NCI-H1436 treated with DMSO at 0.1 percent for 48 hours (cell line): ENCODE data around the gene POLN.

Source experiments
- DNase-seq: peaks from one replicate; lab custom pipeline; 2025; lab: John Stamatoyannopoulos, UW

Gene POLN

DNA sequence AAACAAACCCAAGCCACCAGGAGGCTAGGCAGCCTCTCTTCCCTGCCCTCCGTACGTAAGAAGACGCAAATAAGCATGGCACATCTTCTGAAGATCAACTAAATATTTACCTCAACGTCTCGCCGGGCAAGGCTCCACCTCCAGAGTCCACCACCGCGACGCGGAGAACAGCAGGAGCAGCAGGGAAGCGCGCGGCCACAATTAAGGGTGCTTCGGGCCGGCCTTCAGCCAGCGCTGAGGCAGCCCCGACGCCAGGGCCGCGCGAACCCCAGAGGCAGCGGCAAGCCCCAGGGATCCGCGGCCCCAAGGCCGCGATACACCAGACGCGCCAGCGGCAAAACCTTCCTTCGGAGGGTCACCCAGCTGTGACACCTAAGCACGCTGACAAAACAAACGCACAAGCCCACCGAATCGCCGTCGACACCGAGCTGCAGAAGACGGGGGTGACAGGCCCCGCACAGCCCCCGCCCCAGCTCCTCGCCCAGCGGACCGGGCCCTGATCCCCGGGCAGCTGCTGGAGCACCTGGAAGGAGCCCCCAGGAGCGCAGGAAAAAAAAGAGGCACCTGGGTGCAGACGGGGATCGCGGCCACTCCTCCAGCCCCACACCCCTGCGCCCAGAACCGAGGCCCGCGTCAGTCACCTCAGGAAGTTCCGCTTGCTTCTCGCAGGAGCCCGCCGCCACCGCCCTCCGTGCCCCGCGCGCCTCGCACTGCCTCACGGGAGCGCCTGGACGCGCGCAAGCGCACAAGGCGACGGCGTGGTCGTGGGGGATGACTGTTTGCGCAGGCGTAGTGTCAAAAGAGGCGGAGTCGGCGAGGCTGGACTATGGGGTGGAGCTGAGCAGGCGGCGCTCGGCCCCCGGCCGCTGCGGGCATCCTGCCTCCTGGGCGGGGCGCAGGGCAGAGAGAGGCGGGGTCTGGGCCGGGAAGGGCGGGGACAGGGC is at the start of gene POLN, which contains the start of gene HAUS3:
TSS of gene POLN (minus strand) at position 712 of the 944 bp plus-strand sequence. CDS start 12,890 bp downstream, outside the sequence.
TSS of gene HAUS3 (minus strand) at position 712 of the 944 bp plus-strand sequence. CDS start 1,175 bp downstream, outside the sequence.
- DNase-seq = peak; percentile 40

DNA sequence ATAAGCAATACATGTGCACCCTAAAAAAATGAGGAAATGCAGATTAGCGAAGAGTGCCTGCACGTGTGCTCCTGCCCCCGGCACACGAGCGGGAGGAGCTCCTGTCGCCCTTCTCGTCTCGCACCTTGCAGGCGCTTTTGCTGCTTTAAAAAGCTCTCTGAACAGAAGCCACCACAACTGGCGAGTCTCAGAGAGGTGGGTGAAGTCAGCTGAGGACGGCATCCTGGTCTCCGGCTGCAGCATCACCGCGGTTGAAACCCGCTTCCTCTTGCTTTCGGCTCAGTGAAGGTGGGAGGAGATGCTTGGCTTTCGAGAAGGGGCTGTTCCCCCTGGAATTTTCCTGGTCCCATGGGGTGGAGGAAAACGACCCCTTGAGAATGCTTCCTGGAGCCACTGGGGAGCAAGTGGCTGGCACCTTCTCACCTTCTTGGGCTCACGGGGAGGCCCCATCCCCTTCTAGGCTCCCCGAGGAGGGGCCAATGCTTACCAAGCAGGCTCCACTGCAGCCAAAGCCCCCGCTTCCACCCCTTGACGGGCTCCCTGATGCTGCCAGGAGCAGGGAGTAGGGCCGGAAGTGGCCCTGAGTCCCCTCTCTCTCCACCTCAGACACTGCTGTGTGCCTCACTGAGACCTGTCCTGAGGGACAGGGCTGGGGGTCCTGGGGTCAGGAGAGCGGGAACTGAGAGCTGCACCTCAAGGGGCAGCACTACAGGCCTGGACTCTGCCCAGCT is 49.2 kb upstream of the POLN start:
- DNase-seq = no peak

DNA sequence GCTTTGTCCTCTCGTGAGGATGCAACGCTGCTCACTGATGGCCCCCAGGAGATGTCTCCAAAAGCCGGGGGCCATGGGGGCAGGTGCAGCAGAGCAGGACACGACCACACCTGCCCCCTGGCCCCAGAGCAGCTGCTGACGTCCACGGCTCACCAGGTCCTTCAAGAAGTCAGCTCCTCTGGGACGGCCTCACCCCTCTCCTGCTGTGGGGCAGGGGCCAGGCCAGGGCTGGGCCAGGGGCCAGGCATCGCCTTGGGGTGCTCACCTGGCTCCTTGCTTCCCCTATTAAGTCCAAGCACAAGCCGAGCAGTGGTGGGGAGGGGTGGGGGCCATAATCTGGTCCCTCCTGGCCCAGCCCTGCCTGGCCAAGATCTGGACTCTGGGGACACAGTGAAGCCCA is 48.6 kb upstream of the POLN start:
- no peak for DNase-seq

DNA sequence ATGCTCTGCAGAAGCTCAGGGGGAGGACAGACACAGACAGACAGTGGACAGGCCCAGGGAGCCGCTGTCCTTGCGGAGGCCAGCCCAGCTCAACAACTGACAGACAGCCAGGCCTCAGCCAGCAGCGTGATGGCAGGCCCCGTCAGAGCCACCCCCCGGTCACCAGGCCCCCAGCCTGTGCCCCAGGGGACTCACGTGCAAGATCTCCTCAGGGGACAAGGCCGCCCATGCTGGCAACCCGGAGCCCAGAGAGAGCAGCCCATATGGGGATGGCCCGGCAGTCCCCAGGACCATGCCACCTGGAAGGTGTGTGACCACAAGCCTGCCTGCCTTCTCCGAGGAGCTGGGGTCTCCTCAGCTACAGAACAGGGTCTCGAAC is 48.0 kb upstream of the POLN start:
- no peak for DNase-seq

DNA sequence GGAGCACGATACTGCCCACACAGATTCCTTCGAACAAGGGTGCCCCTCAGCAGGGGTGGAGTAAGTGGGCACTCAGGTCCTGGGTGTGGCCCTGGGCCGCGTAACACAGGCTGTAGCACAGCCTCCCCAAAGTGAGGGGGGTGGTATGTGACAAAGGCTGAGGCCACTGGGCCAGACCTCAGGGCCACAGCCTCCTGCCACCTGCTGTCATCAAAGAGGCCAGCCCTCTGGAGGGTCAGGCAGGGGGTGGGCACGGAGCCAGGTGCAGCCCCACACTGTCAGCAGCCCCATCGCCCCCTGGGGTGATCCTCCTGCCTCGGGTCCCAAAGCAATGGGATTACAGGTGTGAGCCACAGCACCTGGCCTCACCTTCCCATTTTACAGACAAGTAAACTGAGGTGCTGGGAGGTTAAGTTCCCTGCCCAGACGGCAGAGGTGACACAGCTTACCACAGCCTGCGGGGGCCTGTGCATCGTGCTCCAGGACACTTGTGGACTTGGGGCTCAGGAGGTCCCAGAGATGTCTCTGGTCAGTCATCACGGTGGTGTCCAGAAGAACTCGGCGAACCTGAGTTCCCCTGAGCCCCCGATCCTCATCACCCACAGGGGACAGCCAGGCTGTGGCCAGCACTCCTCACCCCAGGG is 47.5 kb upstream of the POLN start:
- DNase-seq = no peak

DNA sequence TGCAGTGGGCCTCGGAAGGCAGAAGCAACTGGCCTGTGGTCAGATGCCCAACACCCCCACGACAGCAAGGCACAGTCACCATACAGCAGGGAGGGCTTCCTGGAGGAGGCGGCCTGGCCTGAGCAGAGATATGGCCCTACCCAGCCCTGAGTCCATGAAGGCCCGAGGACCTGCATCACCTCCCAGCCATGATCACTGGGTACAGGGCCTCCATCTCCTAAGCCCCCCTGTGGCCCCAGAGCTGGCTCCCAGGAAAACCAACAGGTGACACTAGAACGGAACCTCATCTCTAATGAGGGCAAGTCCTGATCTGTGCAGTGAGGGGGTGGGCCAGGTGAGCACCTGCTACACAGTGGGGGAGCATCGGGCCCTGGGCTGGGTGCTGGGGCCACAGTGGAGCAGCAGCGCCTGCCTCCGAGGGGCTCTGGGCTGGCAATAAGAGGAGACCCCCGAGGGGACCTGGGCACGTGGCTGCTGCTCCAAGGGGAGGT is 46.2 kb upstream of the POLN start:
- no peak for DNase-seq

DNA sequence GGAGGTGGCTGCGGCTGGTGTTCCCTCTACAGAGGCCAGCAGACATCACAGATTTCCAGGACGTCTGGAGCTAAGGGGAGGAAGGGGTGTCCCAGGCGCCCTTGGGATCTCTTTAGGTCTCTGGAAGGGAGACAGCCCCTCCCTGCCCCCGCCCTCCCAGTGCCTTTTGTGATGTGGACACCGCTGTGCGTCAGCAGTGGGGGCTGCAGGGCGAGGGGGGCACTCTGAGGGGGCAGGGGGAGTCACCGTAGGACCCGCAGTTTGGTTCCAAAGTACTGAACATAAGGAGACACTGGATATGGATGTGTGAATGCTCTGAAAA is 45.6 kb upstream of the POLN start:
- DNase-seq = no peak

DNA sequence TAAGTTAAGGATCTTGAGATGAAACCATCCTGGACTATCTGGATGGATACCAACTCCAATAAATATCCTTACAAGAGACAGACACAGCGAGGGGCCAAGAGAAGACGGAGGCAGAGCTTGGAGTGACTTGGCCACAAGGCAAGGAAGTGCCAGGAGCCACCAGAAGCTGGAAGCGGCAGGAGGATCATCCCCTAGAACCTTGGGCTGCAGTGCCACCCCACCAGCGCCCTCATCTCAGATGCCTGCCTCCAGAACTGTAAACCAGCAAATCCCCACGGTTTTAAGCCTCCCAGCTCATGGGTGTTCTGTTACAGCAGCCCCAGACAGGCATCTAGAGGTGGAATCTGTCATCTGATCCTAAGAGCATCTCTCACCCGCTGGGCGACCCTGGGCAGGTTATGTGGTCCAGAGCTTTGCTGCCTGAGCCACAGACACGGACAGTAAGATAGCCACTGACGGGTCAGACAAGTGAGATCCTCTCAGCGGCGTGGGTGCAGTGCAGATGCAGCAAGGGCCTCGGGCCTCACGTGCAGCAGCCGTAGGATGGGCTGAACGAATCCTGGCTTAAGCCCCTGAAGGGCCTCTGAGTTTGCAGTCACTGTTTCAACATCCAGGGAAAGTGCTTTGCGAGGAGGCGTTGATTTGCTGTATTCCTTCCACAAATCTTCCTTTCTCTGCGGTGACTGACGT is 45.1 kb upstream of the POLN start:
- DNase-seq = no peak

DNA sequence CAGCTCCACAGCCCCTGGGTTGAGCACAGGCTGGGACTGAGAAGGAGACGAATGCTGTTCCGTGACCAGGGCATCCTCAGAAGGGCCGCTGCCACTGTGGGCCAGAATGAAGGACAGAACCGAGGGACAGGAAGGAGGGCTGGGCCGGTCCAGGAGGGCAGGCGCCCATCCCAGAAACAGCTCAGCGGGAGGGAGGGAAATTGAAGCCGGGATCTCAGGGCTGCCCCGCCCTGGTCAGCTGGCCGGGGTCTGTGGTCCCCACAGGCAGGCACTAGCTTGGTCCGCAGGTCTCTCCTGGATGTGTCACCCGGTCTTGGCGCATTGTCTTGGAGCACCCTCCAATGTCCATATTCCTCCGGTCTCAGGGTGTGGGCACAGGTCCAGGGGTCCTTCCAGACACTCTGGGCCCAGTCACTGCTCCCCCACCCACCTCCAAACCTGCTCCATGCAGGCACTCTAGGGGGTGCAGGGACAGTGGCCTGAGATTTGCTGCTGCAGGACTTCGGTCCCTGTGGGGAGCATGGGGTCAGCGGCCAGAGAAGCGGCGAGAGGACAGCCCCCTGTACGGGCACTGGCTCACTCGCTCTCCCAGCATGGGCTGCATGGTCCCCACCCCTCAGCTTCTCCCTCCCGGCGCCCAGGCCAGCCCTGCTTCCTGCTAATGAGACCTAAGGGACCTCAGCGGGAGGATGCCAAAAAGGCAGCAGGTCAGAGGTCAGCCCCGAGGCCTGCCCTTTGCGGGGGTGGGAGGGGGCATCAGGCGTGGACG is 43.9 kb upstream of the POLN start:
- DNase-seq = no peak

DNA sequence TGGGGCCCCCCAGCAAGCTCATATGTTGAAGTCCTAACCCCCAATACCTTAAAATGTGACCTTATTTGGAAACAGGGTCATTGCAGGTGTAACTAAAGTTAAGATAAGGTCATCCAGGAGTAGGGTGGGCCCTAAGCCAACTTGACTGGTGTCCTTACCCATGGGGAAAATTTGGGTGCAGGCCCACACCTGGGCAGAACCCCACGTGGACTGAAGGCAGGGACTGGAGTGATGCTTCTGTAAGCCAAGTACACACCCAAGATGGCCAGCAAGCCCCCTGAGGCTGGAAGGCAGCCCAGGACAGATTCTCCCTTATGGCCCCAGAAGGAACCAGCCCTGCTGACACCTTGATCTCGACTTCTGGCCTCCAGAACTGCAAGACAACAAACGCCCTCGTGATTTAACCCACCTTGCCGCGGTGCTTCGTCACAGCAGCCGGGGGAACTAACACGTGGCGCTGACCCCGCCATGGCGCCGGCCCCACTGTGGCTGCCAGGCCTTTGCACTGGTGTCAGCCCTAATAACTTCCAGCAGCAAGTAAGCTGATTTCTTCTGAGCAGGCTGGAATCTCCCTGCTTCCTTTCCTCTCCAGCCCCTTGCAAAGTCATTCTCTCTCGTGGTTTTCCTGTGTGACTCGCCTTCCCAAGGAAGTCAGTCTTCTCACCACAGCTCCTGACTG is 43.2 kb upstream of the POLN start:
- no peak for DNase-seq

DNA sequence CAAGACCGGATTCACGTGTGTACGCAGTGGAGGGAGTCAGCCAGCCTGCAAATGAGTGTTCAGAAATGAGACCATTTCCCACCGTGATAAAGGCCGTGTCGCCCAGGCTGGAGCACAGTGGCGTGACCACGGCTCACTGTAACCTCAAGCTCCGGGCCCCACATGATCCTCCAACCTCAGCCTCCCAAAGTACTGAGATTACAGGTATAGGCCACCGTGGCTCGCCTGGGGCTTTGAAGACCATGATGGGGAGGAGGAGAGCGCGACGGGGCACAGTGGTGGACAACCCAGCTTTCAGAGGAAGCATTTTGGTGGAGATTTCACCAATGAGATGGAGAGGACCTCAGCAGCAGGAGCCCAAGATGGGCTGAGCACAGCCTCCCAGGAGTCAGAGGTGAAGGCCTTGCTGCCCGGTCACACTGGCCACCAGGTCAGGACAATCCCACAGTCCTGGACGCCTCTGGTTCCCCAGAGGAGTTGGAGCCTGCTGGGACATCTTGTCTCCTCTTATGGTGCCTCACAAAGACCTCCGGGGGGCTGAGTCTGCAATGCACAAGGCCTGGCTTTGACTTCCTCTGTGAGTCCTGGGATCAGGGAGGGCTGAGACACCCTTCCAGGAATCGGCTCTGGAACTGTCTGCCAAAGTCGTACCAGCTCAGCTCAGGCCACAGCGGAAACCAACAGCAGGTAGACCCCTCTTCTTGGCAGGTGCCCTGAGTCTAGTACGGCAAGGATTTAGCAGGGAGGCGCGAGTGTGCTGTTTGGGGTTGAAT is 42.4 kb upstream of the POLN start:
- no peak for DNase-seq

DNA sequence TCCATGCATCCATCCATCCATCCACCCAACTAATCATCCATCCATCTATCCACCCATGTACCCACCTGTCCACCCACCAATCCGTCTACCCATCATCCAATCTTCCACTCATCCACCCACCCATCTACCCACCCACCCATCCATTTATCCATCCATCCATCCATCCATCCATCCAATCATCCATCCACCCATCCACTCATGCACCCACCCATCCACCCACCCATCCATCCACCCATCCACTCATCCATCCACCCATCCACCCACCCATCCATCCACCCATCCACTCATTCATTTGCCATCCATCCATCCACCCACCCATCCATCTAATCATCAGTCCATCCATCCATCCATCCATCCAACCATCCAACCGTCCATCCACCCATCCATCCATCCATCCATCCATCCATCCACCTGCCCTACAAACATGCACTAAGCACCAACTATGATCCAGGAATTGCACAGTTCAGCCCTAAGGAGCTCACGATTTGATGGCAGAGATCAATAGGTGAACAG is 41.3 kb upstream of the POLN start:
- DNase-seq = no peak

DNA sequence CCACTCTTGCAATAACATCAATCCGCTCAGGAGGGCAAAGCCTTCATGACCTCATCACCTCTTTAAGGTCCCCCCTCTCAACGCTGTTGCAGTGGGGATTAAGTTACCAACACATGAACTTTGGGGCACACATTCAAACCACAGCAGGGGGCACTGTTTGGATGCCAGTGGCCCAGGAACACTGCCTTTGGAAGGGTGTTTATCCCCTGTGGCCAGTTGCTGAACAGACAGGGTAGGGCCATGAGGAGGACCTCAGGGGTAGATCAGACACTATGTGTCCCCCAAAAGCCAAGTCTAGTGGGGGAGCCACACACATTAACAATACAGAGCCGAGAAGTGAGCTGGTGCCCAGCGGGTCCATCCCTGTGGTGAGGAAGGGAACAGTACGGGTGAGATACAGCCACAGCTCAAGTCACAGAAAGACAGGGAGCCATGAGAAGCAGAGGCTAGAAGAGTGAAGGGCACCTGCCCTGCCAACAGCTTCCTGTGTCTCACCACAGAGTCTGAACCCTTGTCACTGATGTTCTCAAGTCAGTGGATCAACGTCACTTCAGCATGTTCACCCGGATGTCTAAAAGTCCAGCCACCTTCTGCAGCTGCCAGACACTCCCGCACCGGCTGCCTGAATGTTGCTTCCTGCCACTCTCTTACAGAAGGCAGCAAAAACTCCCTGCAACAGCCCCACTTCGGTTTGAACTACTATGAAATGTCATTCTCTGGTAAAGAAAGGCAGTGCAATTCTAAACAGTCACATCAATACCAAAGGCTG is 39.8 kb upstream of the POLN start:
- no peak for DNase-seq

DNA sequence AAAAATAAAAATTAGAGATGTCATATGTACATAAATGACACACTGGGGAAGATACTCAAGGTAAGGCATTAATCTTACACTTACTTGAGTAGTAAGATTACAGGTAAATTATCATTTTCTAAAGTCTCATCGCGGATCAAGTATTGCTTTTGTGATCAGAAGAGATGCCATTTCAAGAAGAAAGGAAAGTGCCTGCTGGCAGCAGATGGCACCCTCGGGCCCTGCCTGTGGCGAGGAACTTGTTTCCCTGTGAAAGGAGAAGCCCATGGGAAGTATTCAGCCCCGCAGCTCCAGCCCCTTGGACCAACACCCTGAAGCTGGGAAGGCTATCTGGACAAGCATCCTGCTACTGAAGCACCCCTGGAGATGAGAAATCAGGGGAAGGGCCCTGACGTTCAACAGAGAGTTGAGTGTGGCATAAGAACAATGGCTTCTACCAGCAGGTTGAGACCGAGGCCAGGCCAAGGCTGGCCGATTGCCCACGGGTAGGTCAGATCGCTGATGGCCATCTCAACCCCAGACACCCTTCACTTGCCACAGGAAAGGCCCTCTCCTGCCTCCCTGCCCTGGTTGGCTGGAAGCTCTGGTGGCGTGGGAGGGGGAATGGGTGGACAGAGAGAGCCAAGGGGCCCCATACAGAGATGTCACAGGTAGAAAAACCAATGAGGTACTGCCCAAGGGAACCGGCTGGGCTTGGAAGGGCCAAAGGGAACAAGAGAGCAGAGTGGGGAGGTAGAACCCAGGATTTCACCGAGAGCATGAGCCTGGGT is 38.8 kb upstream of the POLN start:
- DNase-seq = no peak

DNA sequence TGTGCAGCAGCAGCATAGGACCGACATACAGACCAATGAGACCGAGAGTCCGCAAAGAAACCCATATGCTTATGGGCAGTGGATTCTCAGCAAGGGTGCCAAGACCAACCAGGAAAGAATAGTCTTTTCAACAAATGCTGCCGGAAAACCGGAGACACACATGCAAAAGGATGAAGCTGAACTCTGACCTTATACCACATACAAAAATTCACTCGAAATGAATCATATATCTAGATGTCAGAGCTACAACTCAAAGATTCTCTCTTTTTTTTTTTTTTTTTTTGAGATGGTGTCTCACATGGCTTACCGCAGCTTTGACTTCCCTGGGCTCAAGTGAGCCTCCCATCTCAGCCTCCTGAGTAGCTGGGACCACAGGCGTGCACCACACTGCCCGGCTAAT is 36.0 kb upstream of the POLN start:
- no peak for DNase-seq

DNA sequence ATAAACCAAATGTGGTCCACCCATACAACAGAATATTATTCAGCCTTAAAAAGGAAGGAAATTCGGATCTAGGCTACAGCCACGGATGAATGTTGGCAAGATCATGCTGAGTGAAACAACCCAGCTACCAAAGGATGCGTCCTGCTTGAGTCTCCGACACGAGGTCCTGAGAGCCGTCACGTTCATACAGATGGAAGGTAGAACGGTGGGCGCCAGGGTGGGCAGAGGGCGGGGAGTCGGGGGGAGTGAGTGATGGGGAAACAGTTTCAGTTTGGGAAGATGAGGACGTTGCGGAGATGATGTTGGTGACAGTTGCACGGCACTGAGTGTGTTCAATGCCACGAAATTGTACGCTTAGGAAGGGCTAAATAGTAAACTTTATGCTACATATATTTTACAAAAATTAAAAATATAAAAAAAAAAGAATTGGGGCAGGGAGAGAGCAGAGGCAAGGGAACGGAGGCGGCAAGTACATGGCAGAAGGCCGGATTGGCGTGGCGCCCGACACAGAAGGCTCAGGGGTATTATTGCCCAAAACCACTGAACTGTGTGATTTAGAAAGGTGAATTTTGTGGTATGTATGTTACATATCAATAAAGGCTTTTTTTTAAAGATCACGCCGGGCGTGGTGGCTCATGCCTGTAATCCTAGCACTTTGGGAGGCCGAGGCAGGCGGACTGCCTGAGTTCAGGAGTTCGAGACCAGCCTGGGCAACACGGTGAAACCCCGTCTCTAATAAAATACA is 34.8 kb upstream of the POLN start:
- DNase-seq = no peak

DNA sequence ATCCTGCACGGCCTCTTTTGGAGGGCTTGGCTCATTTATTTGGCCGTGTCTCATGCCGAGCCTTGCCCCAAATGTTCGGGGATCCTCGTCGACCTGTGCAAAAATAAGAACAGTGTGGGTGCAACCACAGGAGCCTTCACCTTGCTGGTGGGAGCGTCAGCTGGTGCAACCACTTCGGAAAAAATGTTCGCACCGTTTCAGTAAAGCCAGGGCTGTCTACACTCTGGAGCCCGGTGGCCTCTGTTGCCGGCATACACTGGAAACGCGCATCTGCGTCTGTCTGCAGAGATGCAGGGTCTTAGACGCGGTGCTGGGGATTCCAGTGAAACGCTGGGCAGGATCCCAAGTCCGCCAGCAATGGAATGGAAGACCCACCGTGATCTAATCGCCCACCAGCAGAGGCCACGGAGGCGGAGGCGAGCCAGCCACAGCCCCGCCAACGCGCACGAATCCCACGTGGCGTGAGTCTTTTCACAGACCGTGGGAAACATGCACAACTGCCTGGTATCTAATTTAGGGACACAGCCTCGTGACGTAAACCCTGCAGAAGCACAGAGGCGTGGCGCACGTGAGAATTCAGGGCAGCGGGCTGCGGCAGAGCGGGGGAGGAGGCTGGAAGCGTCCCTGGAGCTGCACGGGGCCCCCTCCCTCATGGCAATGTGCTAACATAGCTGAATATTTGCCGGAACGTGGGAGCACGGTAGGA is 33.8 kb upstream of the POLN start:
- DNase-seq = no peak
